Superior temporal gyrus (tissue), 1 donor: ENCODE results near the gene DDIAS.
"Not testable (repeated sequence)": the region's sequence is repeated elsewhere in the genome, so short reads cannot be mapped to it uniquely, and the experiment has no call there.

Experiments used
- DNase-seq: peaks from one replicate; pipeline ENCODE4 v3.0.0-alpha.2; 2016; ENCODE audit errors: extremely low spot score

Gene DDIAS

GRCh38 chr11:82889133-82890001, 12.2 kb upstream of the DDIAS start:
- DNase-seq, result no peak

GRCh38 chr11:82890002-82890341, 11.6 kb upstream of the DDIAS start:
- no peak for DNase-seq

DNA sequence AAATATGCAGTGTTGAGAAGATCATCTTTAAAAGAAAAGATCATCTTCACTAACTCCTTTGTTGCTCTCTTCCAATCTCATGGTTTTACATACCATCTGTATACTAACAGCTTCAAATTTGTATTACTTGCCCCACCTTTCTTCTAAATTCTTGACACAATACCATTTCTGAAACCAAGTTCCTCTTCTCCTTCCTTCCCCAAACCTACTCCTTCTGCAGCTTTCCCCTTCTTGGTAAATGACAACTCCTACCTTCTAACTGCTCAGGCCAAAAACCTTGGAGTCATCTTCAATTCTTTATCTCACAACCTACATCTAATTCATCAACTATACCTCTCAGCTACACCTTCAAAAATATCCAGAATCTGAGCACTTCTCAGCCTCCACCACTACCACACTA, 10.6 kb upstream of the DDIAS start:
- no peak for DNase-seq

GRCh38 chr11:82892611-82893169, 8.8 kb upstream of the DDIAS start:
- no peak for DNase-seq

DNA sequence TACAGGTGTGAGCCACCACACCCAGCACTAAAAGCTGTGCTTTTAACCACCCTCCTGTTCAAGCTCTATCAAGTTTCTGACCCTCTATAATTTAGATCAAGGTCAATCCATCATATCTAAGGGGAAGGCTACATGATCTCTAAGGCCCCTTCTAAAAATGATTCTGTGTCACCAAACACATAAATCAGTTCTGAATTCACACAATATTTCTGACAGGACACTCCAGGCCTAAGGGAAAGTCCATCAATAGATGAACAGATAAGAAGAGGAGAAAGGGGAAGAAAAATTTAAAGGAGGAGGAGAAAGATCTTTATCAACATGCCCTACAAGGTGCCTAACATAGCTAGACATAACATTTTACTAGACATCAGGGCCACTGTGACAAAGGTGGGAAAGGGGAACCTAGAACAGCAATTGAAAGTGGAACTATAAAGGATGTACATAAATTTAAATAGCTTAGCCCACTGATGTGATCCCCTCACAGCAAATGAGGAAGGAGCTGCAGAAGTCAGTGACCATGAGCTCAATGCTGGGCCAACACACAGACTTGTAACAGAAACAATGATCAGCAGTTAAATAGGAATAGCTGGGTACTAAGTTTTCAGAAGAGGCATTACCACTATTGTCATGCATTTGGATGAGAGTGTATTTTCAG, 6.0 kb upstream of the DDIAS start:
- no peak for DNase-seq

- no peak for DNase-seq
These were observed 5.4 kb upstream of the DDIAS start for GRCh38 chr11:82896183-82896582.

DNA sequence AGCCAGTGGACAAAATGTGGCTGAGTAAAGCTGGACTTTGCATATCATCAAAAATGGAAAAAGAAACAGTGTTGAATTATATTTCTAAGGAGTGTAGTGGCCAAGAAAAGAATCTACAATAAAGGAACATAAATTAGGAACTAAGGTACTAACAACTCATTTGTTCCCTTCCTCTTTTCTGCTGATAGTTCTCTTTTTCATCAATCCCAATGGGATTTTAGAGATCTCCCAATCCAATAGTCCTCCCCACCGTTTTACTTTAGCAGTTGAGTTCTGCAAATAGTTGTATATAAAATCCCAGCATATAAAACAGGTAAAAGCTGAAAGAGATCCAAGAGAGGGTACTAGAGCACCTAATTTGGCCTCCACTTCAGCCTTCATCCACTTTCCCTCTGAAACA, 3.3 kb upstream of the DDIAS start:
- DNase-seq, result no peak

DNA sequence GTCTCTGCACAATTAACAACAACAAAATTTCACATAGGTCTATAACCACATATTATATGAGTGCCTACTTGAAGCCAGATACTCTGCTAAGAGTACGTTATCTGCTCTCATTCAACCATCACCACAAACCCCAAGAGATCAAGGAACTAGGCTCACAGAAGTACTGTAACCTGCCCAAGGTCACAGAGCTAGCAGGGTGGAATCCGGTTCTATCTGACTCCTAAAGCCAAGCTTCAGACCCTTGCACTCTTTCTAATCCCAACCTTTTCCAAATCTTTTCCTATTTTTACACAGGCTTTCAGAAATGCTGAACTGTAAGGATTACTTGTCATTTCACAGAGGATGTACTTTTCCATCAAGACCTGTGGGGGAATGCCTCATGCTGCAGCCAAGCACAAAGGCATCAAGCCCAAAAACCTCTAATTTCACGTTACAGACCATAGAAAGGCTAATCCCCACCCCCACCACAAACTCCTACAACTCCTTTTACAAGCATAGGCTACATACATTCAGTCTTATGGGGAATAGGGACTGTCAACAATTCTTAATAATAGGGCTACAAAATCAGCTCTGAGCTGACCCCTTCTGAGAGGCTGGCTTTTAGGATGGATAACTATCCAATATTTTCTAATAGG, 2.2 kb upstream of the DDIAS start:
- no peak for DNase-seq

GRCh38 chr11:82899957-82900276, 1.6 kb upstream of the DDIAS start:
- DNase-seq, result no peak

- peak; percentile 75 for DNase-seq
These were observed 1.0 kb upstream of the DDIAS start, which contains the start of gene PRCP for GRCh38 chr11:82900277-82901164. Gene PRCP (minus strand): TSS chr11:82900430. CDS start chr11:82900402, 28 bp downstream.

DNA sequence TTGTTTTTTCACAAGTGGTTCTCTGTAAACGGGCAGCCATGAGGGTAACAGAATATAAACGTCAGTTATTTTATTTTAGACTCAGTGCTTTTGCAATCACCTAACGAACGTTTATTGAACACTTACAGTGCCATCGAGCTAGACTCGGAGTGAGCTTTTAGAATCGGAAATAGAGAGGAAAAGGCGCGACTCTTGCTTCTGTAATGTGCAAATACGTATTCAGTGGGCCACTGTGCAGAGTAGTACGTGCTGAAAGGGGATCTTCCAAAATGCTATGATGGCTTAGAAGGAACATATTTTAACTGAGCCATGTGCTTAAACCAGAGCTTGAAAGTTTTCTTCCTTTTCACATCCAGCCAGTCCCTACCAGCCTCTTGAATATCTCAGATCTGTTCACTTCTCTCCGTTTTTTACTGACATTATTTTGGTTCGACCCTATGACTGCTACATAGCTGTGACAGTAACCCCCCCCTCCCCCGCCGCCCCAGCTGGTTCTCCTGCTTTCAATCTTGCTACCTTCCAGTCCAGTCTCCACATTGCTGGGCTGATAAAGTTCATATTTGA, 468 bp downstream of the DDIAS start:
- DNase-seq, result no peak

DNA sequence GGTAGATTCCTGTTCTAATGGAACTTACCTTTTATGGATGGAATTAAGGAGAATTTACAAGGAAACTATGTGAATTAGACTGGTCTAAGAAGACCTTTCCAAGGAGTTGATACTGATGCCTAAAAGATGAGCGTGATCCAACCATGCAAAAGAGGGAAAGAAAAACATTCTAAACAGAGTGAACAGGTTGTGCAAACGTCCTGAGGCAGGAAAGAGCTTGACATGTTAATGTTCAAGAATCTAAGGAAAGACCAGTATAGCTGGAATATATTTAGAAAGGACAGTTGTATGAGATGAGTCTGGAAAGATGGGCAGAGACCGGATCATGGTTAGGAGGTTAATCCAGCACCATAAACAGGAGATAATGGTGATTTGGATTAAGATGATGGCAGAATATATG, 1.3 kb downstream of the DDIAS start:
- no peak for DNase-seq

- no peak for DNase-seq
These were observed 2.5 kb downstream of the DDIAS start for GRCh38 chr11:82903843-82904586.

- peak; percentile 79 for DNase-seq
These were observed 4.7 kb downstream of the DDIAS start for GRCh38 chr11:82906236-82906635.

DNA sequence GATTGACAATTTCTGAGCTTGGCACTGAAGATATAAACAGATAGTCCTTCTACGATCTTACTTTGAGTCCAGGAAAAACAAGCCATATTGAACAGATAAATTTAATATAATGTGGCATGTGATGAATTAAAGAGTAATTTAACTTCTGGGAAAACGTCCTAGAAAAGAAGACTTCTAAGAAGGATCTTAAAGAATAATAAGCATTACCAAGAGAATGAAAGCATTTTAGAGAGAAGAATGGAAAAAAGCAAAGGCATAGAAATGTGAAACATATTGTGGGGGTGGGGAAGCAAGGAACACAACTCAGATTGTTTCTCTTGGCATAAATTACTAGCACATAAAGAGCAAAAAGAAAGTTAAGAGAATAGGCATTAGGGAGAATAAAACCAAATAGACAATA, 5.4 kb downstream of the DDIAS start:
- DNase-seq, result peak; percentile 28

GRCh38 chr11:82907371-82907770, 5.8 kb downstream of the DDIAS start:
- no peak for DNase-seq

DNA sequence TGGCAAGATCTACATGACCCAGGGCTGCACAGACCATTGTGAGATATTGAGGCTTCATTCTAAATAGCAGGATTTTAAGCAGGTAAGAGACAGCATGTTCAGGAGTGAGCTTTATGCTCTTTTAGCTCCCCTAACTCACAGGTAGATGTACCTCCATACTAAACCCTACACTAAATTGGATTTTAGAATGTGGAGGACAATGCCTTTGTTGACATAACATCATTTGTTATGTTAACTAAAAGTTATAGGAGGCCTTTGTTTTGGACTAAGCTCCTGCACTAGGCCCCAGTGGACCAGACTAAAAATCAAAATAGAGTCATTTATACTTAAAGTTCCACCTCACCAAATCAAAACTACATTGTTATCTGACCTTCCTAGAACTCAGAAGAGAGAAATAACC, 6.8 kb downstream of the DDIAS start:
- no peak for DNase-seq

GRCh38 chr11:82909015-82909640, 7.6 kb downstream of the DDIAS start:
- no peak for DNase-seq

- not testable (repeated sequence) for DNase-seq
These were observed 18.2 kb downstream of the DDIAS start for GRCh38 chr11:82919786-82920185.

- DNase-seq, result not testable (repeated sequence)
These were observed 18.7 kb downstream of the DDIAS start for GRCh38 chr11:82920227-82920626.
